Measurements from ENCODE around the gene KIF21B.
"Not testable (repeated sequence)": the region's sequence is repeated elsewhere in the genome, so short reads cannot be mapped to it uniquely, and the experiment has no call there.

The KIF21B gene

DNA sequence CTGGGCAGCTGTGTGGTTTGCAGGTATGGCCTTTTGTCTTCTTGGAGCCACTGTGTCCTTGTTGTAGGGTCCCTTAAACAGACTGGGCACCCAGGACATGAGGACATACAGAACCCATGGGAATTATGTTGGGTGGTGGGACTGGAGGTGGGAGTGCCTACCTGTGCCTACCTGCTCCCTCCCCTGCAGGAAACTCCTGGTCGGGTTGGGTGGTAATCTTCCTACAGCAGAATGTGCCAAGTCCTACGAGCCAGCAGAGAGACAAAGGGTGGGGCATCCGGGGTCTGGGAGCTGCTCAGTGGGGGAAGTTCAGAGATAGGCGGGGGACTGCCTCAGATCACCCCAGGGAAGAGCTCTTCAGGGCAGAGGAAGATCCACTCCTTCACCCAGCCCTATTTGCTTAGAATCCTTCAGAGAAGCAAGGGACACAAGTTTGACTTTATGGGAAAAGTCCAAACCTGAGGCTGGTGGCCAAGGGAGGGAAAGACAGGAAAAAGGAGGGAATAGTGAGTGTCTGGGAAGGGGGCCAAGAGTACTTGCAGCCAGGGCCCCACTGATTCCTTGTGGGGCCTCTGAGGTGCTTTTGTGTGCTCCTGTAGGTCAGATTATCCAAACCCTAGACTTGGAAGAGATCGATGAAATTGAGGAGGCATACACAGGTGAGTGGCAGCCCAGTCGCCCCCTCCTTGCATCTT, 58.3 kb downstream of the KIF21B start:
- no peaks in the 10 kb centered on the region for H3K27me3 ChIP-seq (ENCODE audit: insufficient read depth, low read length, poor library complexity)
- TF ChIP-seq, protein P1, sequence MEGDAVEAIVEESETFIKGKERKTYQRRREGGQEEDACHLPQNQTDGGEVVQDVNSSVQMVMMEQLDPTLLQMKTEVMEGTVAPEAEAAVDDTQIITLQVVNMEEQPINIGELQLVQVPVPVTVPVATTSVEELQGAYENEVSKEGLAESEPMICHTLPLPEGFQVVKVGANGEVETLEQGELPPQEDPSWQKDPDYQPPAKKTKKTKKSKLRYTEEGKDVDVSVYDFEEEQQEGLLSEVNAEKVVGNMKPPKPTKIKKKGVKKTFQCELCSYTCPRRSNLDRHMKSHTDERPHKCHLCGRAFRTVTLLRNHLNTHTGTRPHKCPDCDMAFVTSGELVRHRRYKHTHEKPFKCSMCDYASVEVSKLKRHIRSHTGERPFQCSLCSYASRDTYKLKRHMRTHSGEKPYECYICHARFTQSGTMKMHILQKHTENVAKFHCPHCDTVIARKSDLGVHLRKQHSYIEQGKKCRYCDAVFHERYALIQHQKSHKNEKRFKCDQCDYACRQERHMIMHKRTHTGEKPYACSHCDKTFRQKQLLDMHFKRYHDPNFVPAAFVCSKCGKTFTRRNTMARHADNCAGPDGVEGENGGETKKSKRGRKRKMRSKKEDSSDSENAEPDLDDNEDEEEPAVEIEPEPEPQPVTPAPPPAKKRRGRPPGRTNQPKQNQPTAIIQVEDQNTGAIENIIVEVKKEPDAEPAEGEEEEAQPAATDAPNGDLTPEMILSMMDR (IDR thresholded peaks at IDR 0.05; ENCODE audit: borderline replicate concordance, extremely low read depth, low read length, poor library complexity, severe bottlenecking) = no peak
- TF ChIP-seq EZH2 (IDR thresholded peaks at IDR 0.05; ENCODE audit: borderline replicate concordance, low read depth, low read length, severe bottlenecking) = no peak
- peaks cover 6% of the 10 kb centered on the region; the same call in 1 of the 2 replicates for H4K20me1 ChIP-seq (ENCODE audit: insufficient read depth, low read length)
- no peaks in the 10 kb centered on the region for H3K9me3 ChIP-seq (ENCODE audit: insufficient read depth, low read length, severe bottlenecking)
- H3K36me3 ChIP-seq (ENCODE audit: insufficient read depth, low read length) = peaks cover 3% of the 10 kb centered on the region
- H3K4me3 ChIP-seq (ENCODE audit: low read depth in 1 of 2, low read length in 2 of 2) = no peak overlapping the region
- no peak overlapping the region for H3K4me2 ChIP-seq (ENCODE audit: insufficient read depth, low read length)
- DNase-seq = no peak
- ATAC-seq (ENCODE audit: insufficient read depth, low read depth) = no peak
- H2AFZ ChIP-seq (ENCODE audit: low read depth, low read length) = no peak overlapping the region
- H3K27ac ChIP-seq (ENCODE audit: low read length) = no peak overlapping the region
- no peaks in the 10 kb centered on the region for H3K4me1 ChIP-seq (ENCODE audit: insufficient read depth, low read length)
- no peak overlapping the region for H3K9ac ChIP-seq (ENCODE audit: low read depth, low read length)
- no peaks in the 10 kb centered on the region for H3K79me2 ChIP-seq (ENCODE audit: insufficient read depth, low read length)

GRCh38 chr1:200963888-200964287, 59.6 kb downstream of the KIF21B start:
- H3K36me3 ChIP-seq (ENCODE audit: insufficient read depth, low read length); H3K4me2 ChIP-seq (ENCODE audit: insufficient read depth, low read length); H3K4me1 ChIP-seq (ENCODE audit: insufficient read depth, low read length); H3K27me3 ChIP-seq (ENCODE audit: insufficient read depth, low read length, poor library complexity); H3K27ac ChIP-seq (ENCODE audit: low read length); H3K4me3 ChIP-seq (ENCODE audit: low read depth in 1 of 2, low read length in 2 of 2); H2AFZ ChIP-seq (ENCODE audit: low read depth, low read length); H4K20me1 ChIP-seq (ENCODE audit: insufficient read depth, low read length); H3K9ac ChIP-seq (ENCODE audit: low read depth, low read length); H3K9me3 ChIP-seq (ENCODE audit: insufficient read depth, low read length, severe bottlenecking); H3K79me2 ChIP-seq (ENCODE audit: insufficient read depth, low read length); DNase-seq; ATAC-seq (ENCODE audit: insufficient read depth, low read depth): not testable (repeated sequence)

GRCh38 chr1:200963076-200963475, 60.4 kb downstream of the KIF21B start:
- no peak overlapping the region for H3K4me3 ChIP-seq (ENCODE audit: low read depth in 1 of 2, low read length in 2 of 2)
- H3K4me1 ChIP-seq (ENCODE audit: insufficient read depth, low read length) = no peaks in the 10 kb centered on the region
- no peaks in the 10 kb centered on the region for H3K9me3 ChIP-seq (ENCODE audit: insufficient read depth, low read length, severe bottlenecking)
- H3K36me3 ChIP-seq (ENCODE audit: insufficient read depth, low read length) = no peaks in the 10 kb centered on the region
- no peak for ATAC-seq (ENCODE audit: insufficient read depth, low read depth)
- no peaks in the 10 kb centered on the region for H3K27me3 ChIP-seq (ENCODE audit: insufficient read depth, low read length, poor library complexity)
- no peak overlapping the region for H3K4me2 ChIP-seq (ENCODE audit: insufficient read depth, low read length)
- TF ChIP-seq, protein P1 (IDR thresholded peaks at IDR 0.05; ENCODE audit: borderline replicate concordance, extremely low read depth, low read length, poor library complexity, severe bottlenecking) = no peak
- TF ChIP-seq EZH2 (IDR thresholded peaks at IDR 0.05; ENCODE audit: borderline replicate concordance, low read depth, low read length, severe bottlenecking) = no peak
- no peaks in the 10 kb centered on the region for H4K20me1 ChIP-seq (ENCODE audit: insufficient read depth, low read length)
- H3K27ac ChIP-seq (ENCODE audit: low read length) = no peak overlapping the region
- H3K79me2 ChIP-seq (ENCODE audit: insufficient read depth, low read length) = no peaks in the 10 kb centered on the region
- no peak overlapping the region for H3K9ac ChIP-seq (ENCODE audit: low read depth, low read length)
- DNase-seq = no peak
- no peak overlapping the region for H2AFZ ChIP-seq (ENCODE audit: low read depth, low read length)

DNA sequence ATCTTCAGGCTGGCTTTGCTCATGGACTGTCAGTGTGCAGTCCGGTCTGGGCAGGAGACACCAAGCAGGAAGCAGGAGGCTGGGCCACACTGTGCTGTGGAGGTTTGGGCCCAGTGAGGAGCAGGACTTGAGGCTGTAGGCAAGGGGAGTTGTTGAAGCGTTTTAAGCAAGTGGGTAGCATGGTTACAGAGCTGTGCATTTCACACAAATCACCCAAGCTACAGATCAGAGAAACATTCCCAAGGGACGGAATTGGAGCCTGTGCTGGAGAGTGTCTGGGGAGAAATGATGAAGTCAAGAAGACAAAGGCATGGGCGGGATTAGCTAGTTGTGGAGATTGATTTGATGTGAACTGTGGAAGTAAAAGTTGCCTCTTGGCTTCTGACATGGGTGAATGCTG, 60.9 kb downstream of the KIF21B start:
- Histone ChIP-seq H2AFZ (ENCODE audit: low read depth, low read length) (no peak overlapping the region), H3K36me3 (ENCODE audit: insufficient read depth, low read length) (no peaks in the 10 kb centered on the region), H3K27ac (ENCODE audit: low read length) (no peak overlapping the region), H3K9ac (ENCODE audit: low read depth, low read length) (no peak overlapping the region), H3K4me1 (ENCODE audit: insufficient read depth, low read length) (no peaks in the 10 kb centered on the region), H3K4me3 (ENCODE audit: low read depth in 1 of 2, low read length in 2 of 2) (no peak overlapping the region), H3K79me2 (ENCODE audit: insufficient read depth, low read length) (no peaks in the 10 kb centered on the region), H3K9me3 (ENCODE audit: insufficient read depth, low read length, severe bottlenecking) (no peaks in the 10 kb centered on the region), H3K27me3 (ENCODE audit: insufficient read depth, low read length, poor library complexity) (no peaks in the 10 kb centered on the region), H3K4me2 (ENCODE audit: insufficient read depth, low read length) (no peak overlapping the region), H4K20me1 (ENCODE audit: insufficient read depth, low read length) (no peaks in the 10 kb centered on the region)
- ATAC-seq (ENCODE audit: insufficient read depth, low read depth) (no peak), DNase-seq (no peak)
- TF ChIP-seq, protein P1 (IDR thresholded peaks at IDR 0.05; ENCODE audit: borderline replicate concordance, extremely low read depth, low read length, poor library complexity, severe bottlenecking) = no peak
- no peak for TF ChIP-seq EZH2 (IDR thresholded peaks at IDR 0.05; ENCODE audit: borderline replicate concordance, low read depth, low read length, severe bottlenecking)

- H3K4me3 ChIP-seq (ENCODE audit: low read depth in 1 of 2, low read length in 2 of 2); H3K4me2 ChIP-seq (ENCODE audit: insufficient read depth, low read length); H3K4me1 ChIP-seq (ENCODE audit: insufficient read depth, low read length); H3K79me2 ChIP-seq (ENCODE audit: insufficient read depth, low read length); H3K27ac ChIP-seq (ENCODE audit: low read length); H4K20me1 ChIP-seq (ENCODE audit: insufficient read depth, low read length); H2AFZ ChIP-seq (ENCODE audit: low read depth, low read length); ATAC-seq (ENCODE audit: insufficient read depth, low read depth); H3K27me3 ChIP-seq (ENCODE audit: insufficient read depth, low read length, poor library complexity); H3K9me3 ChIP-seq (ENCODE audit: insufficient read depth, low read length, severe bottlenecking); H3K9ac ChIP-seq (ENCODE audit: low read depth, low read length); DNase-seq; H3K36me3 ChIP-seq (ENCODE audit: insufficient read depth, low read length): not testable (repeated sequence)
Measured at GRCh38 chr1:200962151-200962550, 61.4 kb downstream of the KIF21B start.

Data from DND-41 (cell line).